GM19351 (cell line): ENCODE measurements around the gene PSMC1.
A peak's percentile ranks its signal among the peaks of the same experiment; 100 is the strongest.
"Not testable (repeated sequence)": the region's sequence is repeated elsewhere in the genome, so short reads cannot be mapped to it uniquely, and the experiment has no call there.

ENCODE experiments used
- ATAC-seq: cut with Tn5 transposase; IDR thresholded peaks from one replicate; pipeline ENCODE4 v1.9.1; 2021; ENCODE audit warnings: mild to moderate bottlenecking, moderate library complexity; ENCODE audit not compliant: unreplicated experiment

Gene PSMC1

GRCh38 chr14:90256354-90257131 lies at the start of gene PSMC1:
Gene PSMC1 (plus strand): TSS chr14:90256553. CDS start chr14:90256598, 45 bp downstream.
- ATAC-seq, result peak; percentile 95

GRCh38 chr14:90213099-90213748 lies 43.1 kb upstream of the PSMC1 start:
- ATAC-seq, result no peak

- no peak for ATAC-seq
These were observed 27.9 kb upstream of the PSMC1 start for GRCh38 chr14:90228478-90228877.

- not testable (repeated sequence) for ATAC-seq
These were observed 26.4 kb upstream of the PSMC1 start for GRCh38 chr14:90229942-90230341.

GRCh38 chr14:90235179-90235976 lies 21.0 kb upstream of the PSMC1 start:
- peak; percentile 79 for ATAC-seq

GRCh38 chr14:90239139-90239538 lies 17.2 kb upstream of the PSMC1 start:
- no peak for ATAC-seq

- no peak for ATAC-seq
These were observed 13.9 kb upstream of the PSMC1 start for GRCh38 chr14:90242444-90242843.

GRCh38 chr14:90246936-90247335 lies 9.4 kb upstream of the PSMC1 start:
- no peak for ATAC-seq

GRCh38 chr14:90247441-90247840 lies 8.9 kb upstream of the PSMC1 start:
- not testable (repeated sequence) for ATAC-seq

GRCh38 chr14:90248594-90248993 lies 7.8 kb upstream of the PSMC1 start:
- ATAC-seq, result no peak

GRCh38 chr14:90253826-90254225 lies 2.5 kb upstream of the PSMC1 start:
- ATAC-seq, result no peak

- ATAC-seq, result no peak
These were observed 482 bp upstream of the PSMC1 start for GRCh38 chr14:90255871-90256270.

GRCh38 chr14:90263748-90264449 lies 7.5 kb downstream of the PSMC1 start:
- ATAC-seq, result peak; percentile 88

GRCh38 chr14:90266441-90267154 lies 10.2 kb downstream of the PSMC1 start:
- ATAC-seq, result no peak

GRCh38 chr14:90268420-90268819 lies 12.1 kb downstream of the PSMC1 start:
- no peak for ATAC-seq

- no peak for ATAC-seq
These were observed 16.2 kb downstream of the PSMC1 start for GRCh38 chr14:90272523-90272922.

GRCh38 chr14:90273532-90273931 lies 17.2 kb downstream of the PSMC1 start:
- ATAC-seq, result no peak

- no peak for ATAC-seq
These were observed 17.7 kb downstream of the PSMC1 start for GRCh38 chr14:90274019-90274418.

- ATAC-seq, result no peak
These were observed 18.6 kb downstream of the PSMC1 start for GRCh38 chr14:90274808-90275457.

- no peak for ATAC-seq
These were observed 19.1 kb downstream of the PSMC1 start for GRCh38 chr14:90275458-90275814.
